ENCODE results near the gene TNFRSF9. TPM values are rescaled to one million over a fixed set of nuclear protein-coding genes. Genes with fewer than 3 reads are reported as not detected.

The TNFRSF9 gene
- total RNA-seq (under 1 TPM in 5 of 9 donors, not detected in 4; 0.06 to 0.83 (median 0.30) TPM), polyA plus RNA-seq (under 1 TPM; 0.03 to 0.15 (median 0.08) TPM)
- long read RNA-seq, donor 1 = 0 reads
- long read RNA-seq, donor 2 = 0 reads
- long read RNA-seq, donor 3 = 0 reads
- long read RNA-seq, donor 4 = 0 reads
- long read RNA-seq, donor 5, partial matches to known transcripts = 0 of 1 reads
- long read RNA-seq, donor 5, other reads (novel, unspliced or antisense) = 0 of 1 reads
- long read RNA-seq, donor 6 = 0 reads
- long read RNA-seq, donor 7 = 0 reads
- long read RNA-seq, donor 8 = 0 reads
- long read RNA-seq, donor 9 = 0 reads
- long read RNA-seq, donor 10 = 0 reads

DNA sequence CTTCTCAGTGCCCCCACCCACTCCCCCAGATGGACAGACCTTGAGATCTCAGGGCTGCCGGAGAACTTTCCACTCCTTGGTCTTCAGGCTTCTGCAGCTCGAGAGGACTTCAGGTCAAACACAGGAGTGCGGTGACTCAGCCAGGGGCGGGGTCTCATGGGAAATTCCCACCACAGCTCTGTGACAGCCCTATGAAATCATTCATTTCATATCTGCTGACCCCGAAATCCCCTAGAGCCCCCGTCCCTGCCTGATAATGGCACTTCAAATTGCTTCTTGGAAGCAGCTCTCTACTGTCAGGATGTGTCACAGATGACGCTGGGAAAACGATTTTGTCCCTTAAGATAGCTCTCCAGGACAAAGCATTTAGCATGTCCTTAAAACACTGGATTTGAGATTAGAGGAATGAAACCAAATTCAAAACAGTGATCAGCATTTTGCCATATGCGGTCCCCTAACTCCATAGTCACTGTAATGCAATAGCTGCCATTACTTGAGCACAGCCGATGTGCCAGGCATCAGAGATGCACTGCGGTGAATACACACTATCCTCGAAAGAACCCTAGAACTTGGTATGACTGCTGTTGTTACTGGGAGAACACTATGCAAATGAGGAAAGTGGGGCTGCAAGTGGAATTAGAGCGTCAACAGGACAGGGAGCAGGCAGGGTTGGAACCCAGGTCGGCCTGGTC is at the start of gene TNFRSF9:
Gene TNFRSF9, minus strand, starts transcription at position 95 of the 692 bp plus-strand sequence. CDS start 845 bp downstream, outside the sequence.
- Histone ChIP-seq H3K4me3 (no peak within 1 kb of the TSS), H3K27ac (no peak within 1 kb of the TSS), H3K36me3 (replicated peaks in 1 of 2) (no peaks in the 10 kb centered on the region), H3K27me3 (peaks cover 24% of the 10 kb centered on the region), H3K9me3 (replicated peaks in 1 of 3) (no peaks in the 10 kb centered on the region), H3K4me1 (replicated peaks in 1 of 2) (peaks cover 4 to 10% of the 10 kb centered on the region in 2 donors)
- WGBS, 4 donors = 51 to 57% (median 56%) methylated on average over 14 of the region's 14 CpGs
- DNase-seq = peak in 1 of 7 donors; percentile 27
- intact Hi-C loops (cut with DNase I) = no loop called here
- TF ChIP-seq, protein P1, sequence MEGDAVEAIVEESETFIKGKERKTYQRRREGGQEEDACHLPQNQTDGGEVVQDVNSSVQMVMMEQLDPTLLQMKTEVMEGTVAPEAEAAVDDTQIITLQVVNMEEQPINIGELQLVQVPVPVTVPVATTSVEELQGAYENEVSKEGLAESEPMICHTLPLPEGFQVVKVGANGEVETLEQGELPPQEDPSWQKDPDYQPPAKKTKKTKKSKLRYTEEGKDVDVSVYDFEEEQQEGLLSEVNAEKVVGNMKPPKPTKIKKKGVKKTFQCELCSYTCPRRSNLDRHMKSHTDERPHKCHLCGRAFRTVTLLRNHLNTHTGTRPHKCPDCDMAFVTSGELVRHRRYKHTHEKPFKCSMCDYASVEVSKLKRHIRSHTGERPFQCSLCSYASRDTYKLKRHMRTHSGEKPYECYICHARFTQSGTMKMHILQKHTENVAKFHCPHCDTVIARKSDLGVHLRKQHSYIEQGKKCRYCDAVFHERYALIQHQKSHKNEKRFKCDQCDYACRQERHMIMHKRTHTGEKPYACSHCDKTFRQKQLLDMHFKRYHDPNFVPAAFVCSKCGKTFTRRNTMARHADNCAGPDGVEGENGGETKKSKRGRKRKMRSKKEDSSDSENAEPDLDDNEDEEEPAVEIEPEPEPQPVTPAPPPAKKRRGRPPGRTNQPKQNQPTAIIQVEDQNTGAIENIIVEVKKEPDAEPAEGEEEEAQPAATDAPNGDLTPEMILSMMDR (IDR thresholded peaks at IDR 0.05) = no peak
- no peak for TF ChIP-seq POLR2A (IDR thresholded peaks at IDR 0.05)

DNA sequence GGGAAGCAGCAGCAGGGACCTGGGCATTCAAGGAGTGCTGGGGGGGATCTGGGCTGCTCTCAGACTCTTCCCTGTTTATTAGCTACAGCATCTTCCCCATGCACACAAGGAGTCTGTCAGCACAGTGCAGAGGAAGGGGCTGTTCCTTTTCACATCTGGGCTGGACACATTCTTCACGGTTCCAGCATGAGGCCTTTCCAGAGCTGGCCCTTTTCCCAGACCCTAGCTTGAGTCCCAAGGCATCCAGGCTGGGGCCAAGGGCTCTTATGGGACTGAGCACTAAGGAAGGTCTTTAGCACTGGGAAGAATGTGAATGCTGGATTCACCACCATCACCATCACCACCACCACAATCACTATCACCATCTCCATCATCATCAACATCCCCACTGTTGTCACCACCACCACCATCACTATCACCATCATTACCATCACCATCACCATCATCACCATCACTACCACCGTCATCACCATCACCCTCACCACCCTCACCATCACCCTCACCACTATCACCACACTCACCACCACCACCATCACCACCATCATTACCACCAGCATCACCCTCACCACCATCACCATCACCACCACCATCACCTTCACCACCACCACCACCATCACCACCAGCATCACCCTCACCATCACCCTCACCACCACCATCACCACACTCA is 49.3 kb upstream of the TNFRSF9 start:
- no peak overlapping the region for H3K4me3 ChIP-seq
- H3K9me3 ChIP-seq (replicated peaks in 1 of 3) = no peaks in the 10 kb centered on the region
- 67 to 95% (median 70%) methylated on average over 1 to 2 of the region's 2 CpGs for WGBS, 4 donors
- TF ChIP-seq POLR2A (IDR thresholded peaks at IDR 0.05) = no peak
- TF ChIP-seq, protein P1 (IDR thresholded peaks at IDR 0.05) = no peak
- intact Hi-C loops (cut with DNase I) = no loop called here
- DNase-seq = no peak
- no peak overlapping the region for H3K27ac ChIP-seq
- no peaks in the 10 kb centered on the region for H3K4me1 ChIP-seq (replicated peaks in 1 of 2)
- no peaks in the 10 kb centered on the region for H3K27me3 ChIP-seq
- H3K36me3 ChIP-seq (replicated peaks in 1 of 2) = peaks cover 0 to 13% of the 10 kb centered on the region in 2 donors

DNA sequence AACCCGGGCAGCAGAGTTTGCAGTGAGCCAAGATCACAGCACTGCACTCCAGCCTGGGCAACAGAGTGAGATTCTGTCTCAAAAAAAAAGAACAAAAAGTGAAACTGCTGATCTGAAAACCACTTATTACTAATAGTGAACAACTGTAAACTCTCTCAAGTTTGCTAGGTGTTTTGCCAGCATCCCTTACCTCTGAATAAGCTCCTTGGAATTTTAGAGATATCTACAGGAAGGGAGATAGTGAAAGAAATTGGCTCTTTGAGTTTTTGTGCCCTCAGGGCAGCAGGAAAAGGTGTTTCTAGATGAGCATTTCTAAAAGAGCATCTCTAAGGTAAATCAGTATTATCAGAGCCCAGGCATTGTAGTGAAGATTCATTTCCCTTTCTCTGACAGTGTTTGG is 47.9 kb upstream of the TNFRSF9 start:
- Histone ChIP-seq H3K27me3 (no peaks in the 10 kb centered on the region), H3K9me3 (replicated peaks in 1 of 3) (no peaks in the 10 kb centered on the region), H3K36me3 (replicated peaks in 1 of 2) (peaks cover 0 to 23% of the 10 kb centered on the region in 2 donors), H3K27ac (no peak overlapping the region), H3K4me3 (no peak overlapping the region), H3K4me1 (replicated peaks in 1 of 2) (peaks cover under 1 to 2% of the 10 kb centered on the region in 2 donors)
- intact Hi-C loops (cut with DNase I) = no loop called here
- WGBS, 4 donors = 82 to 95% (median 92%) methylated on average over 1 of the region's 1 CpG
- no peak for TF ChIP-seq POLR2A (IDR thresholded peaks at IDR 0.05)
- TF ChIP-seq, protein P1 (IDR thresholded peaks at IDR 0.05) = no peak
- no peak for DNase-seq

DNA sequence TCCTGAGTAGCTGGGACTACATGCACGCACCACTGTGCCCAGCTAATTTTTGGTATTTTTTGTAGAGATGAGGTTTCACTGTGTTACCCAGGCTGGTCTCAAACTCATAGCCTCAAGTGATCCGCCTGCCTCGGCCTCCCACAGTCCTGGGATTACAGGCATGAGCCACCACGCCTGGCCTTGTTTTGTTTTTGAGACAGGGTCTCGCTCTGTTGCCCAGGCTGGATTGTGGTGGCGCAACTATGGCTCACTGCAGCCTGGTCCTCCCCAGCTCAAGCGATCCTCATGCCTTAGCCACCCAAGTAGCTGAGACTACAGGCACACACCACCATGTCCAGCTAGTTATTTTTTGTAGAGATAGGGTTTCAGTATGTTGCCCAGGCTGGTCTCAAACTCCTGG is 46.9 kb upstream of the TNFRSF9 start:
- Histone ChIP-seq H3K27me3 (no peaks in the 10 kb centered on the region), H3K4me3 (no peak overlapping the region), H3K4me1 (replicated peaks in 1 of 2) (peaks cover 8 to 13% of the 10 kb centered on the region in 2 donors), H3K27ac (no peak overlapping the region), H3K36me3 (replicated peaks in 1 of 2) (peaks cover 0 to 32% of the 10 kb centered on the region in 2 donors), H3K9me3 (replicated peaks in 1 of 3) (no peaks in the 10 kb centered on the region)
- DNase-seq = no peak
- TF ChIP-seq, protein P1 (IDR thresholded peaks at IDR 0.05) = no peak
- TF ChIP-seq POLR2A (IDR thresholded peaks at IDR 0.05) = no peak
- WGBS, 4 donors = 93 to 99% (median 96%) methylated on average over 7 of the region's 7 CpGs
- intact Hi-C loops (cut with DNase I) = no loop called here
